Ovary (tissue), 9 donors: ENCODE measurements around the gene KRTAP4-7. TPM values are rescaled to one million over a fixed set of nuclear protein-coding genes. Genes with fewer than 3 reads are reported as not detected.
"Not testable (repeated sequence)": the region's sequence is repeated elsewhere in the genome, so short reads cannot be mapped to it uniquely, and the experiment has no call there.

ENCODE experiments used
- DNase-seq, 5 donors: peaks; one replicate each; pipeline ENCODE4 v3.0.0-alpha.2; 2019 to 2020
- H3K27ac ChIP-seq, 2 donors: fragments of 200-600 bp; one replicate each; pipeline versions ENCODE4 v1.5.1 to v1.8.0; 2019 to 2022
- H3K27me3 ChIP-seq: fragments of 200-600 bp; one replicate; pipeline ENCODE4 v1.8.0; 2022
- H3K36me3 ChIP-seq: fragments of 200-600 bp; sonication (generic); one replicate; pipeline ENCODE4 v1.5.1; 2019
- H3K4me1 ChIP-seq: one replicate; pipeline ENCODE4 v1.8.1; 2013; ENCODE audit warnings: mild to moderate bottlenecking, moderate library complexity; ENCODE audit not compliant: insufficient read depth
- H3K4me3 ChIP-seq: fragments of 200-600 bp; sonication (generic); one replicate; pipeline ENCODE4 v1.5.1; 2017
- H3K9me3 ChIP-seq, 2 donors: fragments of 200-600 bp in 1 of 2; sonication (generic) in 1 of 2; one replicate each; pipeline versions ENCODE4 v1.5.1 to v1.8.1; 2013 to 2019; ENCODE audit warnings: mild to moderate bottlenecking in 1 of 2, moderate library complexity in 1 of 2
- CTCF ChIP-seq, 3 donors: fragments of 450-650 bp in 2 of 3; fragments of 200-600 bp in 1 of 3; IDR thresholded peaks; one replicate each; pipeline versions ENCODE4 v1.5.1 to v1.8.0; 2016 to 2022; ENCODE audit warnings: antibody characterized with exemption in 3 of 3, mild to moderate bottlenecking in 1 of 3
- EP300 ChIP-seq: sonication (generic); formaldehyde crosslinking; IDR thresholded peaks from one replicate; pipeline ENCODE4 v1.6.1; 2017; ENCODE audit warnings: antibody characterized with exemption
- POLR2A ChIP-seq: fragments of 450-650 bp; IDR thresholded peaks from one replicate; pipeline ENCODE4 v1.6.1; 2017; ENCODE audit warnings: antibody characterized with exemption, mild to moderate bottlenecking, moderate library complexity
- WGBS, 3 donors: extraction: QIAGEN DNeasy Blood & Tissue Kit in 1 of 3; methylation state at CpG; one replicate each; pipeline versions ENCODE4 v1.1.5 to v1.1.7; 2013 to 2017; 5-methylcytosine and 5-hydroxymethylcytosine counted together
- intact Hi-C, 4 donors: fragments of 100-400 bp; cut with DNase I; formaldehyde crosslinking; loops; one replicate each; pipeline versions ENCODE4 v1.11.0 to v1.15.1; 2022 to 2023
- polyA plus RNA-seq, 2 donors: library from polyadenylated mRNA; stranded (reverse); fragments of 200-250 nt in 1 of 2; fragments of 350-450 nt in 1 of 2; fragmentation: Illumina TruSeq in 1 of 2; extraction: RNeasy Lipid Tissue Mini Kit (QIAGEN cat#74804) in 1 of 2; gene quantifications; one replicate each; pipeline ENCODE4 v1.2.3, GENCODE V29; 2013 to 2014
- total RNA-seq, 7 donors: library from RNA; depleted of rRNA in 2 of 7; stranded (reverse); fragments of >200 nt in 2 of 7; fragmentation: NEBNext Ultra II Directional in 3 of 7; extraction: Animal tissue kit (Norgen Biotek cat#: 25700) in 3 of 7; gene quantifications; one replicate each; pipeline versions ENCODE4 v1.1.0 to v1.2.4, GENCODE V29; 2016 to 2023
- donor health status: DM: no; HTN: no; CAD: no; lungs with moderate emphysema.
- donor health status: DM: no; HTN: no; CAD: no.
- donor health status: Bipolar disorder and iron deficiency.
- donor health status: DM: yes; HTN: yes; CAD: no.
- donor health status: DM: no; HTN: no; CAD: no.
- donor health status: DM: yes; HTN: yes; CAD: no.

The KRTAP4-7 gene
- total and polyA plus RNA-seq, 9 donors, result not detected

- H3K27ac ChIP-seq, result no peak overlapping the region
- DNase-seq, result no peak
- intact Hi-C loops, result no loop called here
- H3K36me3 ChIP-seq, result no peaks in the 10 kb centered on the region
- WGBS, 3 donors, result 90 to 95% (median 94%) methylated on average over 1 of the region's 1 CpG
- H3K27me3 ChIP-seq, result no peaks in the 10 kb centered on the region
- TF ChIP-seq EP300, result no peak
- no peak for TF ChIP-seq CTCF (IDR thresholded peaks at IDR 0.05)
- TF ChIP-seq POLR2A, result no peak
- no peaks in the 10 kb centered on the region for H3K9me3 ChIP-seq
- H3K4me1 ChIP-seq, result peaks cover 2% of the 10 kb centered on the region
- H3K4me3 ChIP-seq, result no peak overlapping the region
These were observed 26.4 kb upstream of the KRTAP4-7 start for GRCh38 chr17:41057547-41057946.

- H3K4me1 ChIP-seq, result peaks cover 2% of the 10 kb centered on the region
- no peaks in the 10 kb centered on the region for H3K9me3 ChIP-seq
- intact Hi-C loops, result no loop called here
- 87 to 93% (median 90%) methylated on average over 5 of the region's 5 CpGs for WGBS, 3 donors
- TF ChIP-seq CTCF (IDR thresholded peaks at IDR 0.05) (no peak), EP300 (no peak), POLR2A (no peak)
- H3K4me3 ChIP-seq, result no peak overlapping the region
- H3K36me3 ChIP-seq, result no peaks in the 10 kb centered on the region
- no peak for DNase-seq
- no peaks in the 10 kb centered on the region for H3K27me3 ChIP-seq
- no peak overlapping the region for H3K27ac ChIP-seq
These were observed 25.2 kb upstream of the KRTAP4-7 start for GRCh38 chr17:41058741-41059140.

- H3K4me3 ChIP-seq, H3K27me3 ChIP-seq, H3K36me3 ChIP-seq, H3K9me3 ChIP-seq, H3K27ac ChIP-seq, intact Hi-C loops, H3K4me1 ChIP-seq, DNase-seq: not testable (repeated sequence)
- WGBS, 3 donors, result 31 to 43% (median 43%) methylated on average over 10 to 12 of the region's 31 CpGs
These were observed 24.5 kb upstream of the KRTAP4-7 start for GRCh38 chr17:41059276-41060051.

GRCh38 chr17:41060052-41060604, 23.8 kb upstream of the KRTAP4-7 start, which contains the start of gene KRTAP2-3:
KRTAP2-3 (minus strand) TSS chr17:41060114; CDS start chr17:41060050, 64 bp downstream.
- TF ChIP-seq CTCF (IDR thresholded peaks at IDR 0.05) (no peak), EP300 (no peak), POLR2A (no peak)
- Histone ChIP-seq H3K4me3 (no peak within 1 kb of the TSS), H3K36me3 (no peaks in the 10 kb centered on the region), H3K4me1 (peaks cover 2% of the 10 kb centered on the region), H3K27me3 (no peaks in the 10 kb centered on the region), H3K27ac (no peak within 1 kb of the TSS), H3K9me3 (no peaks in the 10 kb centered on the region)
- no peak for DNase-seq
- 74 to 82% (median 80%) methylated on average over 6 of the region's 6 CpGs for WGBS, 3 donors
- intact Hi-C loops, result no loop called here

- Histone ChIP-seq H3K36me3 (no peaks in the 10 kb centered on the region), H3K27ac (no peak overlapping the region), H3K9me3 (no peaks in the 10 kb centered on the region), H3K4me3 (no peak overlapping the region), H3K4me1 (peaks cover 2% of the 10 kb centered on the region), H3K27me3 (no peaks in the 10 kb centered on the region)
- intact Hi-C loops, result no loop called here
- 9 to 20% (median 15%) methylated on average over 1 of the region's 1 CpG for WGBS, 3 donors
- no peak for DNase-seq
- TF ChIP-seq CTCF (IDR thresholded peaks at IDR 0.05), result no peak
- TF ChIP-seq EP300, result no peak
- no peak for TF ChIP-seq POLR2A
These were observed 22.0 kb upstream of the KRTAP4-7 start for GRCh38 chr17:41061964-41062363.
